KMS-11 (cell line): ENCODE results near the gene ICAM4.

Source experiments
- H2AFZ ChIP-seq: fragments of 200-600 bp; sonication (generic); 2 replicates; pipeline ENCODE4 v1.6.1; 2016; ENCODE audit warnings: antibody characterized with exemption, mixed run types, low read depth
- H3K27ac ChIP-seq: fragments of 200-600 bp; sonication (generic); 2 replicates; pipeline ENCODE4 v1.6.1; 2016; ENCODE audit warnings: mild to moderate bottlenecking, mixed run types
- H3K27me3 ChIP-seq: fragments of 200-600 bp; sonication (generic); 2 replicates; pipeline ENCODE4 v1.6.1; 2017; ENCODE audit warnings: mild to moderate bottlenecking, low read depth, mixed run types, moderate library complexity; ENCODE audit not compliant: insufficient read depth
- H3K36me3 ChIP-seq: fragments of 200-600 bp; sonication (generic); 2 replicates; pipeline ENCODE4 v1.6.1; 2017; ENCODE audit warnings: mild to moderate bottlenecking, mixed run types; ENCODE audit not compliant: insufficient read depth
- H3K4me1 ChIP-seq: fragments of 200-600 bp; sonication (generic); 2 replicates; pipeline ENCODE4 v1.6.1; 2016; ENCODE audit warnings: mild to moderate bottlenecking, low read depth, mixed run types; ENCODE audit not compliant: poor library complexity, severe bottlenecking
- H3K4me2 ChIP-seq: fragments of 200-600 bp; sonication (generic); 2 replicates; pipeline ENCODE4 v1.7.0; 2016; ENCODE audit warnings: mild to moderate bottlenecking, mixed run types
- H3K4me3 ChIP-seq: fragments of 200-600 bp; sonication (generic); IDR thresholded peaks from 2 replicates; pipeline ENCODE4 v1.6.1; 2017; ENCODE audit warnings: low read depth, low read length, mixed read lengths; ENCODE audit not compliant: insufficient read depth
- H3K79me2 ChIP-seq: fragments of 200-600 bp; sonication (generic); 2 replicates; pipeline ENCODE4 v1.6.1; 2016; ENCODE audit warnings: low read depth, mixed run types; ENCODE audit not compliant: insufficient read depth
- H3K9ac ChIP-seq: fragments of 200-600 bp; sonication (generic); 2 replicates; pipeline ENCODE4 v1.6.1; 2016; ENCODE audit warnings: mild to moderate bottlenecking, mixed run types
- H4K20me1 ChIP-seq: fragments of 200-600 bp; sonication (generic); 2 replicates; pipeline ENCODE4 v1.6.1; 2016; ENCODE audit warnings: mild to moderate bottlenecking, mixed run types; ENCODE audit not compliant: insufficient read depth
- TF ChIP-seq, protein P1 (sequence below): fragments of 200-600 bp; sonication (generic); conservative IDR thresholded peaks from 2 replicates; pipeline ENCODE4 v1.6.1; 2017; ENCODE audit warnings: low read depth, mild to moderate bottlenecking, antibody characterized with exemption, low read length, moderate library complexity, mixed read lengths

The ICAM4 gene

DNA sequence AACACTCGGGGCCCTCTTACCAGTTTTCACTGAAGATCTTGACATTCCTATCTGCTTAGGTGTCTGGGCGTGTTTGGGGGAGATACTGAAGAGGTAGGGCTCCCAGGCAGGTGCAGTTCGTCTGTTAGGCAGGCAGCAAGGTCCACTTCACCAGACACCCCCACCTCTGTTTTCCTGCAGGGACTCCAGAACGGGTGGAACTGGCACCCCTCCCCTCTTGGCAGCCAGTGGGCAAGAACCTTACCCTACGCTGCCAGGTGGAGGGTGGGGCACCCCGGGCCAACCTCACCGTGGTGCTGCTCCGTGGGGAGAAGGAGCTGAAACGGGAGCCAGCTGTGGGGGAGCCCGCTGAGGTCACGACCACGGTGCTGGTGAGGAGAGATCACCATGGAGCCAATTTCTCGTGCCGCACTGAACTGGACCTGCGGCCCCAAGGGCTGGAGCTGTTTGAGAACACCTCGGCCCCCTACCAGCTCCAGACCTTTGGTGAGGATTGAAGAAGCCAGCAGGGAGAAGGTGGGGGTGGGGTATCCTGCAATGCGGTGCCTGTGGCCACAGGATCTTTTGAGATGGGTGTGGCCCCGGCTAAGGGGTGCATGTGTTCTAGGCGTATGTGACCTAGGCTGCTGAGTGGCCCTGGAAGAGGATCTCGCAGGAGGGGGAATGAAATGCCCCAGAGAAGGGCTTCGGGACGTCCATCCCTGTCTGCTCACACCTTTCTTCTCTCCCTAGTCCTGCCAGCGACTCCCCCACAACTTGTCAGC lies 3.3 kb upstream of the ICAM4 start:
- H3K27me3 ChIP-seq, result no peaks in the 10 kb centered on the region
- no peaks in the 10 kb centered on the region for H4K20me1 ChIP-seq
- no peaks in the 10 kb centered on the region for H3K36me3 ChIP-seq
- no peak overlapping the region for H2AFZ ChIP-seq
- peaks cover 5% of the 10 kb centered on the region for H3K4me1 ChIP-seq
- no peak overlapping the region for H3K4me2 ChIP-seq
- H3K4me3 ChIP-seq, result no peak overlapping the region
- TF ChIP-seq, protein P1, sequence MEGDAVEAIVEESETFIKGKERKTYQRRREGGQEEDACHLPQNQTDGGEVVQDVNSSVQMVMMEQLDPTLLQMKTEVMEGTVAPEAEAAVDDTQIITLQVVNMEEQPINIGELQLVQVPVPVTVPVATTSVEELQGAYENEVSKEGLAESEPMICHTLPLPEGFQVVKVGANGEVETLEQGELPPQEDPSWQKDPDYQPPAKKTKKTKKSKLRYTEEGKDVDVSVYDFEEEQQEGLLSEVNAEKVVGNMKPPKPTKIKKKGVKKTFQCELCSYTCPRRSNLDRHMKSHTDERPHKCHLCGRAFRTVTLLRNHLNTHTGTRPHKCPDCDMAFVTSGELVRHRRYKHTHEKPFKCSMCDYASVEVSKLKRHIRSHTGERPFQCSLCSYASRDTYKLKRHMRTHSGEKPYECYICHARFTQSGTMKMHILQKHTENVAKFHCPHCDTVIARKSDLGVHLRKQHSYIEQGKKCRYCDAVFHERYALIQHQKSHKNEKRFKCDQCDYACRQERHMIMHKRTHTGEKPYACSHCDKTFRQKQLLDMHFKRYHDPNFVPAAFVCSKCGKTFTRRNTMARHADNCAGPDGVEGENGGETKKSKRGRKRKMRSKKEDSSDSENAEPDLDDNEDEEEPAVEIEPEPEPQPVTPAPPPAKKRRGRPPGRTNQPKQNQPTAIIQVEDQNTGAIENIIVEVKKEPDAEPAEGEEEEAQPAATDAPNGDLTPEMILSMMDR, result no peak
- H3K79me2 ChIP-seq, result no peaks in the 10 kb centered on the region
- H3K9ac ChIP-seq, result no peak overlapping the region
- H3K27ac ChIP-seq, result no peak overlapping the region

DNA sequence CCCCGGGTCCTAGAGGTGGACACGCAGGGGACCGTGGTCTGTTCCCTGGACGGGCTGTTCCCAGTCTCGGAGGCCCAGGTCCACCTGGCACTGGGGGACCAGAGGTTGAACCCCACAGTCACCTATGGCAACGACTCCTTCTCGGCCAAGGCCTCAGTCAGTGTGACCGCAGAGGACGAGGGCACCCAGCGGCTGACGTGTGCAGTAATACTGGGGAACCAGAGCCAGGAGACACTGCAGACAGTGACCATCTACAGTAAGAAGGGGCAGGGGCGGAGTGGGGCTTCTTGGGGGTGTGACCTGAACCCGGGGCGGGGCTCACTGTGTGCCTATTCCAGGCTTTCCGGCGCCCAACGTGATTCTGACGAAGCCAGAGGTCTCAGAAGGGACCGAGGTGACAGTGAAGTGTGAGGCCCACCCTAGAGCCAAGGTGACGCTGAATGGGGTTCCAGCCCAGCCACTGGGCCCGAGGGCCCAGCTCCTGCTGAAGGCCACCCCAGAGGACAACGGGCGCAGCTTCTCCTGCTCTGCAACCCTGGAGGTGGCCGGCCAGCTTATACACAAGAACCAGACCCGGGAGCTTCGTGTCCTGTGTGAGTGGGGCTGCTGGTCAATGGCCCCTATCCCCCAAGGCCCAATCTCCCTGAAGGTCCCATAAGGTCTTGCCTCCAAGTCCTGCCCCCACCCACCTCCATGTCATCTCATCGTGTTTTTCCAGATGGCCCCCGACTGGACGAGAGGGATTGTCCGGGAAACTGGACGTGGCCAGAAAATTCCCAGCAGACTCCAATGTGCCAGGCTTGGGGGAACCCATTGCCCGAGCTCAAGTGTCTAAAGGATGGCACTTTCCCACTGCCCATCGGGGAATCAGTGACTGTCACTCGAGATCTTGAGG lies 2.4 kb upstream of the ICAM4 start:
- no peak overlapping the region for H3K9ac ChIP-seq
- H3K4me2 ChIP-seq, result no peak overlapping the region
- no peak overlapping the region for H3K4me3 ChIP-seq
- TF ChIP-seq, protein P1, result no peak
- H3K27me3 ChIP-seq, result no peaks in the 10 kb centered on the region
- H3K4me1 ChIP-seq, result peaks cover 5% of the 10 kb centered on the region
- H4K20me1 ChIP-seq, result no peaks in the 10 kb centered on the region
- H2AFZ ChIP-seq, result no peak overlapping the region
- no peaks in the 10 kb centered on the region for H3K79me2 ChIP-seq
- H3K27ac ChIP-seq, result no peak overlapping the region
- H3K36me3 ChIP-seq, result no peaks in the 10 kb centered on the region

DNA sequence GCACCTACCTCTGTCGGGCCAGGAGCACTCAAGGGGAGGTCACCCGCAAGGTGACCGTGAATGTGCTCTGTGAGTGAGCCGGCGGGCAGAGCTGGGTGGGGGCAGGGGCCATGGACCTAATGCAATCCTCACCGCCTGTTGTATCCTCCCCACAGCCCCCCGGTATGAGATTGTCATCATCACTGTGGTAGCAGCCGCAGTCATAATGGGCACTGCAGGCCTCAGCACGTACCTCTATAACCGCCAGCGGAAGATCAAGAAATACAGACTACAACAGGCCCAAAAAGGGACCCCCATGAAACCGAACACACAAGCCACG lies 1.8 kb upstream of the ICAM4 start:
- Histone ChIP-seq H3K27me3 (peaks cover 3% of the 10 kb centered on the region; the same call in 1 of the 2 replicates), H3K36me3 (no peaks in the 10 kb centered on the region), H3K4me2 (no peak overlapping the region), H3K27ac (no peak overlapping the region), H3K9ac (no peak overlapping the region), H3K4me1 (peaks cover 5% of the 10 kb centered on the region), H3K4me3 (no peak overlapping the region), H2AFZ (no peak overlapping the region), H3K79me2 (no peaks in the 10 kb centered on the region), H4K20me1 (no peaks in the 10 kb centered on the region)
- TF ChIP-seq, protein P1, result no peak

DNA sequence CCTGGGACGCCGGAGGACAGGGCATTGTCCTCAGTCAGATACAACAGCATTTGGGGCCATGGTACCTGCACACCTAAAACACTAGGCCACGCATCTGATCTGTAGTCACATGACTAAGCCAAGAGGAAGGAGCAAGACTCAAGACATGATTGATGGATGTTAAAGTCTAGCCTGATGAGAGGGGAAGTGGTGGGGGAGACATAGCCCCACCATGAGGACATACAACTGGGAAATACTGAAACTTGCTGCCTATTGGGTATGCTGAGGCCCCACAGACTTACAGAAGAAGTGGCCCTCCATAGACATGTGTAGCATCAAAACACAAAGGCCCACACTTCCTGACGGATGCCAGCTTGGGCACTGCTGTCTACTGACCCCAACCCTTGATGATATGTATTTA lies 1.4 kb upstream of the ICAM4 start:
- H3K4me1 ChIP-seq, result peaks cover 7% of the 10 kb centered on the region
- H2AFZ ChIP-seq, result no peak overlapping the region
- H3K4me2 ChIP-seq, result no peak overlapping the region
- H3K4me3 ChIP-seq, result no peak overlapping the region
- H4K20me1 ChIP-seq, result no peaks in the 10 kb centered on the region
- peaks cover 8% of the 10 kb centered on the region for H3K27me3 ChIP-seq
- no peak overlapping the region for H3K27ac ChIP-seq
- TF ChIP-seq, protein P1, result no peak
- no peaks in the 10 kb centered on the region for H3K36me3 ChIP-seq
- H3K9ac ChIP-seq, result no peak overlapping the region
- no peaks in the 10 kb centered on the region for H3K79me2 ChIP-seq
